ENCODE results near the gene RAP1GAP.

RAP1GAP gene

DNA sequence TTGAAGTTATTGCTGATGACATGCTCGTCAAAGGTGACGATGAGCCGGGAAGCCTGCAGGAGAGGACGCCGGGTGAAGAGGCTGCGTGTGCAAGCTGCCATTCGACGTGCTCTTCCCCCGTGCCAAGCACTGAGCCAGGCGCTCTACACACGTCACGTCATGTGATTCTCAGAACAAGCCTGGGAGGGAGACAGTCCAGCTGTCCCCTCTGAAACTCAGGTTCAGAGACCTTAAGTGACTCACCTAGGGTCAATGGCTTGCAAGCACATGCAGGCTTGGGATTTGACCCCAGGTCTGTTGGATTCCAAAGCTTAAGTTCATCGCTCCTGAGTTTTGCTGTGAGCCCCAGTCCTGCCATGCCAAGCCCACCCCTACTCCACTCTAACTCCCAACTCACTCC is 57.1 kb downstream of the RAP1GAP start:
- TF ChIP-seq, protein P1, sequence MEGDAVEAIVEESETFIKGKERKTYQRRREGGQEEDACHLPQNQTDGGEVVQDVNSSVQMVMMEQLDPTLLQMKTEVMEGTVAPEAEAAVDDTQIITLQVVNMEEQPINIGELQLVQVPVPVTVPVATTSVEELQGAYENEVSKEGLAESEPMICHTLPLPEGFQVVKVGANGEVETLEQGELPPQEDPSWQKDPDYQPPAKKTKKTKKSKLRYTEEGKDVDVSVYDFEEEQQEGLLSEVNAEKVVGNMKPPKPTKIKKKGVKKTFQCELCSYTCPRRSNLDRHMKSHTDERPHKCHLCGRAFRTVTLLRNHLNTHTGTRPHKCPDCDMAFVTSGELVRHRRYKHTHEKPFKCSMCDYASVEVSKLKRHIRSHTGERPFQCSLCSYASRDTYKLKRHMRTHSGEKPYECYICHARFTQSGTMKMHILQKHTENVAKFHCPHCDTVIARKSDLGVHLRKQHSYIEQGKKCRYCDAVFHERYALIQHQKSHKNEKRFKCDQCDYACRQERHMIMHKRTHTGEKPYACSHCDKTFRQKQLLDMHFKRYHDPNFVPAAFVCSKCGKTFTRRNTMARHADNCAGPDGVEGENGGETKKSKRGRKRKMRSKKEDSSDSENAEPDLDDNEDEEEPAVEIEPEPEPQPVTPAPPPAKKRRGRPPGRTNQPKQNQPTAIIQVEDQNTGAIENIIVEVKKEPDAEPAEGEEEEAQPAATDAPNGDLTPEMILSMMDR (IDR thresholded peaks at IDR 0.05; ENCODE audit: low read depth, low read length) = no peak
- no peak overlapping the region for H3K4me3 ChIP-seq (ENCODE audit: low read depth, low read length)

DNA sequence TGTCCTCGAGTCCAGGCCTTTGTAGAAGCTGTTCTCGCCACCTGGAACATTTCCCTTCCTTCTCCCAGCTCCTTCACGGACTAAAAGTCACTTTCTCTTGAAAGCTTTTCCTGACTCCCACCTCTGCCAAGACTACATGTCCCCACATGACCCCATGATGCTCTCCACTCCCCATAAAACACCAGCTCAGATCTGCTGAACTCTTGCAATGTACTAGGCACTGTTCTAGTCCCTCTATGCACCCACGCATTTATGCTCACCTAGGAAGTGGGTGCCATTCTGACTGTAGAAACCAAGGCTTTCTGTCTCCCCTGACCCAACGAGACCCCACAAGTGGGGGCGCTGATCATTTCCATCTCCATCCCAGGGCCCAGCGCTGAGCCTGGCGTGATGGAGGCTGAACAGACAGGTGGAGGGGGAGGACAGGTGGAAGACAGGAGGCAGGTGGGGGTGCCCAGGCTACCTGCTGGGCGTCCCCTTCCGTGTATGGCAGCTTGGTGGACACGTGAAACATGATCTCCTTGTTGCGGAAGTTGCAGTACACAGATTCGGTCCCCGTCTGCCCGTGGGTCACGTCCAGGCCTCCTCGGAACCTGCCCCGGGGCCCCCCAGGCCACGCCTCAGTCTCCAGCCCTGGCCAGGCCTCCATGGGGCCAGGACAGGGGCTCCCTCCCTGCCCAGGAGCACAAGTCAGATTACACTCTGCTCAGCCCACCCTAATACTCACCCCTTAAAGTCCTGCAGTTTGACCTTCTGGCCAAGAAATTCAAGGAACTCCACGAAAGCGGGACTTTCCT is 58.0 kb downstream of the RAP1GAP start:
- TF ChIP-seq, protein P1 (IDR thresholded peaks at IDR 0.05; ENCODE audit: low read depth, low read length) = no peak
- H3K4me3 ChIP-seq (ENCODE audit: low read depth, low read length) = no peak overlapping the region

DNA sequence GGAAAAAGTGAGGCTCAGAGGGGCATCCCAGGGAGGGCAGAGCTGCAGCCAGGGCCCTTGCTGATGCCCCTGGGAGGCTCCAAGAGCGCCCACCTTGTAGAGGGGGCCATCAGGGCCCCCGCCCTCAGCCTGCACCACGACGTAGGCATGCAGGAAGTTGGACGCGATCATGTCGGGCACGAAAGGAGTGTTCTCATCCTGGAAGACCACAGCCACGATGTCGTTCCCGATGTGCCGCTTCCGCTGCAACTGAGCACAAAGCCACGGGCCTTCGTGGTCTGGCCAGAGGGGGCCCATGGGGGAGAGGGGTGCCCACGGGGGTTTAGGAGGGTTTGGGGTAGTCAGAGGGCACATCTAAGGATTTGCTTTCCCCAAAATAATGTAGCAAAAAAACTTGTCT is 59.1 kb downstream of the RAP1GAP start:
- TF ChIP-seq, protein P1 (IDR thresholded peaks at IDR 0.05; ENCODE audit: low read depth, low read length) = no peak
- no peak overlapping the region for H3K4me3 ChIP-seq (ENCODE audit: low read depth, low read length)

DNA sequence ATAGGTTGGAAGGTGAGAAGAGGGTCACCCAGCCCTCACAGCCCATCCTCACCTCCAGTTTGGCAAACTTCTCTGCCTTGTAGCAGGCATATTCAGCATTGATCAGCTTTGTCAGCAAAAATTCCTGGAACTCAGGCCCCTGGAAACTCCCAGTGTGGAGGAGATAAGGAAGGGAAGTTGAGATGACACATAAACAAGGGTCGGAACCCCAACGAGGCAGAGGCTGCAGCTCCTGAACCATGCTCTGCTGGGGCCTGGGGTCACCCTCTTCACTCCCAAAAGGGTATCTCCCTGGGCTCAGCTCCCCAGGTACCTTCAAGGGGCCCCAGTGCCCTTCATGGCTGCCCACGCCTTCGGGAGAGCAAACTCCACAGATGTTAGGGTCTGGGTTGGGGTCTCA is 60.4 kb downstream of the RAP1GAP start:
- TF ChIP-seq, protein P1 (IDR thresholded peaks at IDR 0.05; ENCODE audit: low read depth, low read length) = no peak
- H3K4me3 ChIP-seq (ENCODE audit: low read depth, low read length) = no peak overlapping the region

DNA sequence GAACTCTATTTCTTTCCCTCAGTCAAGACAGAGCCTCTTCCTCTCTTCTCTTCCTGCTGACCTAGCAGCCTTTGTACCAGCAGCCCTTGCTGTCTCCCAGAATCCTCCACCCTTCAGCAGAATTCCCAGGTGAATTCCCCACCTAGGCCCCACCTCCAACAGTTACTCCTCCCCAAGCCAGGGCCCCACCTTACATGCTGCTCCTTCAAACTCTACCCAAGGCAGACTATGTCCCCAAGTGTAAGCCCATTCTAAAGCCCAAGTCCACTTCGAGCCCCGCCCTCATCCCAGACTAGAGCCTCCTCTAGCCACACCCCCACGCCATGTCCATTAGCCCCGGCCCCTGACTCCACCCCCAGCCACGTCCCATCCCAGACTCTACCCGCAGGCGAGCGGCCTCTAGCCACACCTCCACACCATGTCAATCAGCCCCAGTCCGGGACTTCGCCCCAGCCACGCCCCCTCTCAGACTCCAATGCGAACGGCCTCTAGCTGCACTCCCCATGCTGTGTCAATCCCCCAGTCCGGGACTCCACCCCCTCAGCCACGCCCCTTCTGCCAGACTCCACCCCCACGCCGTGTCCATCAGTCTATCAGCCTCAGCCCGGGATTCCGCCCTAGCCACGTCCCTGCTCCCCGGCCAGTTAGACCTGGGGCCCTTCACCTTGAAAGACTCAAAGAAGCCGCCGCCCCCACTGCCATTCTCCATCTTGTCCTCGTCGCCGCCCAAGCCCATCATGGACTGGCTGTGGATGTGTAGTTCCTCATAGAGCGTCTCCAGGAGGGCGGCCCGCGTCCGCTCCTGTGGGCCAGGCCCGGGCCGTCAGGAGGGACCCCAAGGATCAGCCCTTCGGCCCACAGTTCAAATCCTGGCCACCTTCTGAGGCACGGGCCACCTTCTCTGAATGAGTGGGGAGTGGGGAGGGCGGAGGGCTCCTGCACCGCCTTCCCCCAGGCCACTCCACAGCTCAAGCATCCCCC is 61.3 kb downstream of the RAP1GAP start:
- TF ChIP-seq, protein P1 (IDR thresholded peaks at IDR 0.05; ENCODE audit: low read depth, low read length) = no peak
- H3K4me3 ChIP-seq (ENCODE audit: low read depth, low read length) = no peak overlapping the region

DNA sequence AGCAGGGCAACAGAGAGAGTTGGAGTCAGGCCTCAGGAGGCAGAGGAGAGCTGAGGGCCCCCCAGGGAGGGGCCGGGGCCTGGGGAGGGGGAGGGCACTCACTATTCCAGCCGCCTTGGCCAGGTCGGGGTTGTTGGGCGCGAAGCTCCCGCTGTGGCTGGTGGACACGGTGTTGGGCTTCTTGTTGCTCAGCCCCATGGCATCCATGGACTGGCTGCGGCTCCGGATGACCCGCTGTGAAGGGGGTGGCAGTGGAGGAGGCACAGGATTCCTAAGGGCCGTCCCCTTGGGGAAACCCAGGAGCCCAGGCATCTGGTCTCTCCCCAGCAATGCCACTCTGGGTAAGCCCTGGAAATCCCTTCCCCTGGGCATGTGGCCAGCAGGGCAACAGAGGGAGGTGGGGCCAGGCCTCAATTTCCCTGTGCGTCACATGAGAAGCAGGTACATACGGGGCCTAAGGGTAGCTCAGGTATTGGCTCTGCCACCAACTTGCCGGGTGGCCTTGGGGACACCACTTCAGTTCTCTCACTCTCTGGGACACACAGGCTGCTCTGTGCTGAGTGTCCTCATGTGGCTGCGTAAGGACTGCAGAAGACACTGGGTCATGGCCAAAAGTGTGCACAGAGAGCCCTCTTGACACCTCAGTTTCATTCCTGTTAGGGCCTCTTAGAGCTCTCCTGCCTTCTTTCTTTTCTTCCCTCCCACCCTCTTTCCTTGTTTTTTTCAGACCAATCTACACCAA is 63.0 kb downstream of the RAP1GAP start:
- TF ChIP-seq, protein P1 (IDR thresholded peaks at IDR 0.05; ENCODE audit: low read depth, low read length) = no peak
- no peak overlapping the region for H3K4me3 ChIP-seq (ENCODE audit: low read depth, low read length)
